HCT116 (cell line): ENCODE measurements around the gene ARMC12. TPM values are rescaled to one million over a fixed set of nuclear protein-coding genes. Genes with fewer than 3 reads are reported as not detected.

Experiments
- ATAC-seq: fragments of 200-7000 bp; cut with Tn5 transposase; 2 replicates; pipeline ENCODE4 v1.9.1; 2020; ENCODE audit warnings: mild to moderate bottlenecking, moderate library complexity
- BruUV-seq: library from RNA; stranded (reverse); fragments of 400-500 nt; replicated peaks from 2 replicates; lab custom pipeline; 2021; lab: Mats Ljungman, UMichigan
- CTCF ChIA-PET: fragments of 300-600 bp; sonication (Branson Sonifier 250); formaldehyde crosslinking; loops from one replicate; lab custom pipeline; 2021; ENCODE audit warnings: antibody characterized with exemption; lab: Charles Lee
- POLR2A ChIA-PET: fragments of 300-600, 350-600 bp; sonication (Branson Sonifier 250); formaldehyde crosslinking; loops from one replicate; lab custom pipeline; 2021; ENCODE audit warnings: antibody characterized with exemption; lab: Charles Lee
- RAD21 ChIA-PET, 2 experiments: fragments of 300-600 bp; sonication (Branson Sonifier 250); formaldehyde crosslinking; loops; one replicate each; lab custom pipeline; 2023; ENCODE audit warnings: low total read pairs in 2 of 2; ENCODE audit not compliant: uncharacterized antibody in 2 of 2, unreplicated experiment in 2 of 2, low non-redundant PET in 1 of 2; lab: Charles Lee
- DNase-seq: peaks from one replicate; pipeline ENCODE4 v3.0.0-alpha.2; 2010; ENCODE audit warnings: low read depth, low spot score
- H2AFZ ChIP-seq: fragments of 200-600 bp; shearing (Covaris generic), sonication (generic); 2 replicates; pipeline ENCODE4 v1.6.1; 2017; ENCODE audit warnings: low read depth, mixed run types, mixed read lengths, antibody characterized with exemption, low read length; ENCODE audit not compliant: poor library complexity, severe bottlenecking
- H3K27ac ChIP-seq: 2 replicates; pipeline ENCODE4 v1.5.1; 2012; ENCODE audit warnings: low read depth, low read length
- H3K27me3 ChIP-seq: fragments of 200-600 bp; sonication (generic); 2 replicates; pipeline ENCODE4 v1.6.1; 2016; ENCODE audit warnings: mixed run types, low read length, mixed read lengths; ENCODE audit not compliant: insufficient read depth
- H3K36me3 ChIP-seq, 2 experiments: fragments of 200-500 bp in 1 of 2; fragments of 200-600 bp in 1 of 2; sonication (Bioruptor generic) in 1 of 2; sonication (generic) in 1 of 2; 2 replicates each; pipeline versions ENCODE4 v1.5.1 to v1.6.1; 2014 to 2016; ENCODE audit warnings: low read length in 2 of 2, inconsistent platforms in 1 of 2, mixed read lengths in 1 of 2, mixed run types in 1 of 2; ENCODE audit not compliant: insufficient read depth in 2 of 2, control insufficient read depth in 1 of 2
- H3K4me1 ChIP-seq, 2 experiments: fragments of 200-600 bp in 1 of 2; sonication (generic) in 1 of 2; 2 replicates each; pipeline versions ENCODE4 v1.5.1 to v1.6.1; 2012 to 2017; ENCODE audit warnings: low read length in 2 of 2, inconsistent platforms in 1 of 2, mild to moderate bottlenecking in 1 of 2, mixed read lengths in 1 of 2, mixed run types in 1 of 2, moderate library complexity in 1 of 2; ENCODE audit not compliant: insufficient read depth in 2 of 2, control insufficient read depth in 1 of 2
- H3K4me2 ChIP-seq: fragments of 200-600 bp; sonication (generic); 2 replicates; pipeline ENCODE4 v1.6.1; 2017; ENCODE audit warnings: mixed run types, low read length, mixed read lengths
- H3K4me3 ChIP-seq, 2 experiments: fragments of 200-600 bp in 1 of 2; sonication (generic) in 1 of 2; replicated peaks in 1 of 2; 2 replicates each; pipeline ENCODE4 v1.5.1; 2011 to 2016; ENCODE audit warnings: low read length in 2 of 2, control low read depth in 1 of 2, low read depth in 1 of 2, mild to moderate bottlenecking in 1 of 2, mixed read lengths in 1 of 2, mixed run types in 1 of 2
- H3K79me2 ChIP-seq: fragments of 200-600 bp; sonication (generic); 2 replicates; pipeline ENCODE4 v1.6.1; 2017; ENCODE audit warnings: mild to moderate bottlenecking, mixed run types, low read length, moderate library complexity, mixed read lengths; ENCODE audit not compliant: insufficient read depth
- H3K9ac ChIP-seq: fragments of 200-600 bp; sonication (generic); 2 replicates; pipeline ENCODE4 v1.6.1; 2016; ENCODE audit warnings: low read length, mixed read lengths
- H3K9me2 ChIP-seq: fragments of 200-600 bp; sonication (generic), shearing (Covaris generic); 2 replicates; pipeline ENCODE4 v1.6.1; 2017; ENCODE audit warnings: mixed run types, mild to moderate bottlenecking, moderate library complexity; ENCODE audit not compliant: insufficient read depth
- H3K9me3 ChIP-seq, 2 experiments: fragments of 200-500 bp in 1 of 2; fragments of 200-600 bp in 1 of 2; sonication (Bioruptor generic) in 1 of 2; sonication (generic) in 1 of 2; 2 replicates each; pipeline ENCODE4 v1.6.1; 2014 to 2017; ENCODE audit warnings: low read length in 2 of 2, mixed read lengths in 2 of 2, inconsistent platforms in 1 of 2, low read depth in 1 of 2, mild to moderate bottlenecking in 1 of 2, mixed run types in 1 of 2, moderate library complexity in 1 of 2; ENCODE audit not compliant: control insufficient read depth in 1 of 2, insufficient read depth in 1 of 2
- H4K20me1 ChIP-seq: fragments of 200-600 bp; sonication (generic), shearing (Covaris generic); 2 replicates; pipeline ENCODE4 v1.6.1; 2017; ENCODE audit warnings: mixed run types, mild to moderate bottlenecking, moderate library complexity; ENCODE audit not compliant: insufficient read depth
- CEBPB ChIP-seq: IDR thresholded peaks from 2 replicates; pipeline ENCODE4 v1.6.1; 2012; ENCODE audit warnings: low read depth
- EZH2 ChIP-seq: fragments of 200-600 bp; sonication (generic); IDR thresholded peaks from 2 replicates; pipeline ENCODE4 v1.6.1; 2017; ENCODE audit warnings: antibody characterized with exemption, mixed run types
- EZH2phosphoT487 ChIP-seq: fragments of 200-600 bp; IDR thresholded peaks from 2 replicates; pipeline ENCODE4 v1.6.1; 2018; ENCODE audit warnings: antibody characterized with exemption, borderline replicate concordance
- FOSL1 ChIP-seq: IDR thresholded peaks from 2 replicates; pipeline ENCODE4 v1.6.1; 2012; ENCODE audit warnings: low read depth
- JUND ChIP-seq: IDR thresholded peaks from 2 replicates; pipeline ENCODE4 v1.6.1; 2012
- POLR2A ChIP-seq: IDR thresholded peaks from 2 replicates; pipeline ENCODE4 v1.7.0; 2011; ENCODE audit warnings: borderline replicate concordance; ENCODE audit not compliant: insufficient read depth, insufficient read length; ENCODE audit errors: extremely low read depth
- SRF ChIP-seq: IDR thresholded peaks from 2 replicates; pipeline ENCODE4 v1.6.1; 2012; ENCODE audit warnings: low read depth
- intact Hi-C: fragments of 100-400 bp; cut with micrococcal nuclease; formaldehyde crosslinking; loops from 2 replicates; pipeline ENCODE4 v1.10.0; 2022
- total RNA-seq: library from RNA; stranded (reverse); gene quantifications from one replicate; pipeline ENCODE4 v1.2.1, GENCODE V29; 2021; ENCODE audit not compliant: unreplicated experiment
- TF ChIP-seq, protein P1 (sequence below), 3 experiments: fragments of 200-600 bp in 1 of 3; sonication (generic) in 1 of 3; IDR thresholded peaks in 2 of 3; conservative IDR thresholded peaks in 1 of 3; 2 replicates each; pipeline ENCODE4 v1.5.1; 2012 to 2017; ENCODE audit warnings: low read depth in 2 of 3, low read length in 2 of 3, antibody characterized with exemption in 1 of 3, borderline replicate concordance in 1 of 3, control low read depth in 1 of 3, mild to moderate bottlenecking in 1 of 3, mixed read lengths in 1 of 3, mixed run types in 1 of 3, moderate library complexity in 1 of 3; ENCODE audit not compliant: insufficient read depth in 1 of 3
- TF ChIP-seq, protein P2 (sequence below): IDR thresholded peaks from 2 replicates; pipeline ENCODE4 v1.6.1; 2012
- TF ChIP-seq, protein P3 (sequence below): IDR thresholded peaks from 2 replicates; pipeline ENCODE4 v1.6.1; 2012
- TF ChIP-seq, protein P4 (sequence below): IDR thresholded peaks from 2 replicates; pipeline ENCODE4 v1.6.1; 2011; ENCODE audit warnings: mild to moderate bottlenecking, low read length, moderate library complexity; ENCODE audit not compliant: insufficient replicate concordance; ENCODE audit errors: extremely low read depth

Gene ARMC12
- total RNA-seq, 1 experiment from 2014 or later = 0.79 TPM

DNA sequence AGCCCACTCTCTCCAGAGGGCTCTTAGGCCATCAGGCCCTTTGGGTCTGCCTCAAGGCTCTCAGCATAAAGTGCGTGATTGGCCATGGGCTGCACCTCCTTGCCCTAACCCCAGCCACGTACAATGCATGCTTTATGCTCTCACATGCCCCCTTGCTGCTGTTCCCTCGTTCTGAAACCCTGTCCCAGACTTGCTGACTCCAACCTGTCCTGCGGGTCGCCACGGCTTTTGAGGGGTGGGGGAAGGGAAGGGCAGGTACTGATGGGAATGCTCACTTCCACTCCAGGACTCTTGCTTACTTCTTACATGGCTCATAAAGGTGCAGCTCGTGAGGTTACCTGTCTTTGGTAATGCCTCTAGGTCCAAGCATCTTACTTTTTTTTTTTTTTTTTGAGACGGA lies 6.0 kb downstream of the ARMC12 start:
- Histone ChIP-seq H3K9me2 (no peaks in the 10 kb centered on the region), H3K4me2 (peak overlapping the region; percentile 42), H3K4me1 (peaks cover 3 to 10% of the 10 kb centered on the region in 2 experiments; a peak in 3 of 4 replicates), H3K4me3 (no peak overlapping the region), H4K20me1 (no peaks in the 10 kb centered on the region), H3K27me3 (no peaks in the 10 kb centered on the region), H3K9ac (no peak overlapping the region), H3K79me2 (no peaks in the 10 kb centered on the region), H3K27ac (no peak overlapping the region), H2AFZ (no peak overlapping the region), H3K9me3 (0 out of 4 replicates have a peak, but pooled peaks cover 0 to 2% of the 10 kb centered on the region in 2 experiments), H3K36me3 (no peaks in the 10 kb centered on the region)
- TF ChIP-seq EZH2phosphoT487 (no peak), FOSL1 (no peak)
- TF ChIP-seq, protein P1, sequence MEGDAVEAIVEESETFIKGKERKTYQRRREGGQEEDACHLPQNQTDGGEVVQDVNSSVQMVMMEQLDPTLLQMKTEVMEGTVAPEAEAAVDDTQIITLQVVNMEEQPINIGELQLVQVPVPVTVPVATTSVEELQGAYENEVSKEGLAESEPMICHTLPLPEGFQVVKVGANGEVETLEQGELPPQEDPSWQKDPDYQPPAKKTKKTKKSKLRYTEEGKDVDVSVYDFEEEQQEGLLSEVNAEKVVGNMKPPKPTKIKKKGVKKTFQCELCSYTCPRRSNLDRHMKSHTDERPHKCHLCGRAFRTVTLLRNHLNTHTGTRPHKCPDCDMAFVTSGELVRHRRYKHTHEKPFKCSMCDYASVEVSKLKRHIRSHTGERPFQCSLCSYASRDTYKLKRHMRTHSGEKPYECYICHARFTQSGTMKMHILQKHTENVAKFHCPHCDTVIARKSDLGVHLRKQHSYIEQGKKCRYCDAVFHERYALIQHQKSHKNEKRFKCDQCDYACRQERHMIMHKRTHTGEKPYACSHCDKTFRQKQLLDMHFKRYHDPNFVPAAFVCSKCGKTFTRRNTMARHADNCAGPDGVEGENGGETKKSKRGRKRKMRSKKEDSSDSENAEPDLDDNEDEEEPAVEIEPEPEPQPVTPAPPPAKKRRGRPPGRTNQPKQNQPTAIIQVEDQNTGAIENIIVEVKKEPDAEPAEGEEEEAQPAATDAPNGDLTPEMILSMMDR (IDR thresholded peaks at IDR 0.05 in 2 of 3, conservative IDR thresholded peaks at IDR 0.05 in 1 of 3; ENCODE audit: borderline replicate concordance in 1 of 3, insufficient read depth in 1 of 3, low read depth in 2 of 3, low read length in 2 of 3) = peak in 1 of 3 experiments; percentile 10; a peak in 2 of 6 replicates
- TF ChIP-seq, protein P2, sequence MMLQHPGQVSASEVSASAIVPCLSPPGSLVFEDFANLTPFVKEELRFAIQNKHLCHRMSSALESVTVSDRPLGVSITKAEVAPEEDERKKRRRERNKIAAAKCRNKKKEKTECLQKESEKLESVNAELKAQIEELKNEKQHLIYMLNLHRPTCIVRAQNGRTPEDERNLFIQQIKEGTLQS = no peak
- TF ChIP-seq, protein P3, sequence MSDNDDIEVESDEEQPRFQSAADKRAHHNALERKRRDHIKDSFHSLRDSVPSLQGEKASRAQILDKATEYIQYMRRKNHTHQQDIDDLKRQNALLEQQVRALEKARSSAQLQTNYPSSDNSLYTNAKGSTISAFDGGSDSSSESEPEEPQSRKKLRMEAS = peak; percentile 50; the same call in 1 of the 2 replicates
- DNase-seq = no peak
- peak; percentile 92 for ATAC-seq
- ChIA-PET RAD21 (no interaction called here), POLR2A (no interaction called here), CTCF (interaction anchor here (0.5 kb wide), 1 partner anchor 256 kb away, joined by 3 read pairs; no protein-coding TSS in a partner anchor)
- BruUV-seq = no TSS peak
- intact Hi-C loops = no loop called here

DNA sequence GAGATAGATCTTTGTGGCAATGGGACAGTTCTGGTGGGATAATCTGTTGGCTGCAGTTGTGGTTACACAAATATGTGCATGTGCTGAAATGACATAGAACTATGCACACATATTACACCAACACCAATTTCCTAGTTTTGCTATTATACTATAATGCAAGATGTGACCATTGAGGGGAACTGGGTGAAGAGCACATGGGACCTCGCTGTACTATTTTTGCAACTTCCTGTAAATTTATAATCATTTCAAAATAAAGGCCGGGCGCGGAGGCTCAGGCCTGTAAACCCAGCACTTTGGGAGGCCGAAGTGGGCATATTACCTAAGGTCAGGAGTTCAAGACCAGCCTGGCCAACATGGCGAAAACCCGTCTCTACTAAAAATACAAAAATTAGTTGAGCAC lies 8.7 kb downstream of the ARMC12 start:
- H3K4me3 ChIP-seq = no peak overlapping the region
- H3K9ac ChIP-seq = no peak overlapping the region
- no peak overlapping the region for H3K4me2 ChIP-seq
- TF ChIP-seq, protein P4, sequence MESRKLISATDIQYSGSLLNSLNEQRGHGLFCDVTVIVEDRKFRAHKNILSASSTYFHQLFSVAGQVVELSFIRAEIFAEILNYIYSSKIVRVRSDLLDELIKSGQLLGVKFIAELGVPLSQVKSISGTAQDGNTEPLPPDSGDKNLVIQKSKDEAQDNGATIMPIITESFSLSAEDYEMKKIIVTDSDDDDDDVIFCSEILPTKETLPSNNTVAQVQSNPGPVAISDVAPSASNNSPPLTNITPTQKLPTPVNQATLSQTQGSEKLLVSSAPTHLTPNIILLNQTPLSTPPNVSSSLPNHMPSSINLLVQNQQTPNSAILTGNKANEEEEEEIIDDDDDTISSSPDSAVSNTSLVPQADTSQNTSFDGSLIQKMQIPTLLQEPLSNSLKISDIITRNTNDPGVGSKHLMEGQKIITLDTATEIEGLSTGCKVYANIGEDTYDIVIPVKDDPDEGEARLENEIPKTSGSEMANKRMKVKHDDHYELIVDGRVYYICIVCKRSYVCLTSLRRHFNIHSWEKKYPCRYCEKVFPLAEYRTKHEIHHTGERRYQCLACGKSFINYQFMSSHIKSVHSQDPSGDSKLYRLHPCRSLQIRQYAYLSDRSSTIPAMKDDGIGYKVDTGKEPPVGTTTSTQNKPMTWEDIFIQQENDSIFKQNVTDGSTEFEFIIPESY = no peak
- TF ChIP-seq POLR2A (no peak), EZH2 (no peak), SRF (no peak), JUND (no peak), CEBPB (no peak)
- no TSS peak for BruUV-seq
- no peaks in the 10 kb centered on the region for H4K20me1 ChIP-seq
- CTCF ChIA-PET = no interaction called here
- no peak for ATAC-seq
- peaks cover 3 to 10% of the 10 kb centered on the region in 2 experiments; a peak in 3 of 4 replicates for H3K4me1 ChIP-seq
- POLR2A ChIA-PET = no interaction called here
- intact Hi-C loops = no loop called here
- no peak overlapping the region for H3K27ac ChIP-seq
- RAD21 ChIA-PET = no interaction called here
- no peaks in the 10 kb centered on the region for H3K36me3 ChIP-seq
- no peaks in the 10 kb centered on the region for H3K79me2 ChIP-seq
- H3K27me3 ChIP-seq = no peaks in the 10 kb centered on the region
- no peak overlapping the region for H2AFZ ChIP-seq
- H3K9me3 ChIP-seq = 0 out of 4 replicates have a peak, but pooled peaks cover 0 to 3% of the 10 kb centered on the region in 2 experiments
- no peak for DNase-seq
- H3K9me2 ChIP-seq = no peaks in the 10 kb centered on the region
